ENCODE measurements around the gene SPATA20. TPM values are rescaled to one million over a fixed set of nuclear protein-coding genes. Genes with fewer than 3 reads are reported as not detected.

SPATA20 gene
- total RNA-seq, 1 donor from 2014 or later, result 463 TPM

DNA sequence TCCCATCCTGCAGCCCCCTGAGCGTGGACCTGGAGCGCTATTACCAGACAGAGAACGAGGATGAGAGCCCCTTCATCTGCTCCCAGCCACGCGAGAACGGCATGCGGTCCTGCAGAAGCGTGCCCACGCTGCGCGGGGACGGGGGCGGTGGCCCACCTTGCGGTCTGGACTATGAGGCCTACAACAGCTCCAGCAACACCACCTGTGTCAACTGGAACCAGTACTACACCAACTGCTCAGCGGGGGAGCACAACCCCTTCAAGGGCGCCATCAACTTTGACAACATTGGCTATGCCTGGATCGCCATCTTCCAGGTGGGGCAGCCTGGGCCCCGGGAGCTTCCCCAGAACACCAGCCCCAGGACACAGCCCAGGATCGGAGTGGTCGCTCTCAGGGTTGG, 25.6 kb downstream of the SPATA20 start:
- Histone ChIP-seq H3K27ac (no peak overlapping the region), H3K36me3 (no peaks in the 10 kb centered on the region), H3K4me1 (no peaks in the 10 kb centered on the region), H3K4me3 (no peak overlapping the region), H3K27me3 (no peaks in the 10 kb centered on the region), H3K9me3 (no peaks in the 10 kb centered on the region)
- DNase-seq (ENCODE audit: low spot score in 2 of 2), result no peak
- intact Hi-C loops (cut with DNase I), result no loop called here
- TF ChIP-seq CTCF (IDR thresholded peaks at IDR 0.05), result no peak

GRCh38 chr17:50573866-50574611, 27.1 kb downstream of the SPATA20 start:
- no peaks in the 10 kb centered on the region for H3K36me3 ChIP-seq
- H3K9me3 ChIP-seq, result no peaks in the 10 kb centered on the region
- TF ChIP-seq CTCF (IDR thresholded peaks at IDR 0.05), result no peak
- H3K4me3 ChIP-seq, result no peak overlapping the region
- no peaks in the 10 kb centered on the region for H3K27me3 ChIP-seq
- intact Hi-C loops (cut with DNase I), result no loop called here
- DNase-seq (ENCODE audit: low spot score in 2 of 2), result no peak
- no peaks in the 10 kb centered on the region for H3K4me1 ChIP-seq
- H3K27ac ChIP-seq, result no peak overlapping the region

DNA sequence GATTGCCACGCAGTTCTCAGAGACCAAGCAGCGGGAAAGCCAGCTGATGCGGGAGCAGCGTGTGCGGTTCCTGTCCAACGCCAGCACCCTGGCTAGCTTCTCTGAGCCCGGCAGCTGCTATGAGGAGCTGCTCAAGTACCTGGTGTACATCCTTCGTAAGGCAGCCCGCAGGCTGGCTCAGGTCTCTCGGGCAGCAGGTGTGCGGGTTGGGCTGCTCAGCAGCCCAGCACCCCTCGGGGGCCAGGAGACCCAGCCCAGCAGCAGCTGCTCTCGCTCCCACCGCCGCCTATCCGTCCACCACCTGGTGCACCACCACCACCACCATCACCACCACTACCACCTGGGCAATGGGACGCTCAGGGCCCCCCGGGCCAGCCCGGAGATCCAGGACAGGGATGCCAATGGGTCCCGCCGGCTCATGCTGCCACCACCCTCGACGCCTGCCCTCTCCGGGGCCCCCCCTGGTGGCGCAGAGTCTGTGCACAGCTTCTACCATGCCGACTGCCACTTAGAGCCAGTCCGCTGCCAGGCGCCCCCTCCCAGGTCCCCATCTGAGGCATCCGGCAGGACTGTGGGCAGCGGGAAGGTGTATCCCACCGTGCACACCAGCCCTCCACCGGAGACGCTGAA, 28.7 kb downstream of the SPATA20 start:
- Histone ChIP-seq H3K27me3 (peaks cover 4% of the 10 kb centered on the region), H3K27ac (no peak overlapping the region), H3K9me3 (no peaks in the 10 kb centered on the region), H3K4me3 (no peak overlapping the region), H3K36me3 (no peaks in the 10 kb centered on the region), H3K4me1 (no peaks in the 10 kb centered on the region)
- no peak for DNase-seq (ENCODE audit: low spot score in 2 of 2)
- TF ChIP-seq CTCF (IDR thresholded peaks at IDR 0.05), result no peak
- intact Hi-C loops (cut with DNase I), result no loop called here

DNA sequence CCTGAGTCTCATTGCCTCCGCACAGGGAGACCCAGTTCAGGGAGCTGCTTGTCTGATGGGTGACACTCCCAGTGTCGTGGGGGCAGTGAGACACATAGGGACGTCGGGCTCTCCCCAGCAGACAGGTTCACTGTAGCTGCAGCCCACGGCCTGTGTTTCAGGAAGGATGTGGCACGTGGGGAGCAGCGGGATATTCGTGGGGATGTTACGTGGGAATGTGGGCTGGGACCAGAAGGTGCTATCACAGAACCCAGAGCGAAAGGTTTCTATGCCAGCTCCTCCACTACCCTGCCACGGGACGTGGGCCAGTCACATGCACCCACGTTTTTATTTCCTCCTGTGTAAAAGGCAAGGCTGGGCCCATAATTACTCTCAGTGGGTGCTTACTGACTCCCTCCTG, 29.9 kb downstream of the SPATA20 start:
- no peak for TF ChIP-seq CTCF (IDR thresholded peaks at IDR 0.05)
- intact Hi-C loops (cut with DNase I), result no loop called here
- H3K4me1 ChIP-seq, result no peaks in the 10 kb centered on the region
- H3K9me3 ChIP-seq, result no peaks in the 10 kb centered on the region
- H3K36me3 ChIP-seq, result no peaks in the 10 kb centered on the region
- no peak overlapping the region for H3K27ac ChIP-seq
- no peak for DNase-seq (ENCODE audit: low spot score in 2 of 2)
- peaks cover 4% of the 10 kb centered on the region for H3K27me3 ChIP-seq
- H3K4me3 ChIP-seq, result no peak overlapping the region

DNA sequence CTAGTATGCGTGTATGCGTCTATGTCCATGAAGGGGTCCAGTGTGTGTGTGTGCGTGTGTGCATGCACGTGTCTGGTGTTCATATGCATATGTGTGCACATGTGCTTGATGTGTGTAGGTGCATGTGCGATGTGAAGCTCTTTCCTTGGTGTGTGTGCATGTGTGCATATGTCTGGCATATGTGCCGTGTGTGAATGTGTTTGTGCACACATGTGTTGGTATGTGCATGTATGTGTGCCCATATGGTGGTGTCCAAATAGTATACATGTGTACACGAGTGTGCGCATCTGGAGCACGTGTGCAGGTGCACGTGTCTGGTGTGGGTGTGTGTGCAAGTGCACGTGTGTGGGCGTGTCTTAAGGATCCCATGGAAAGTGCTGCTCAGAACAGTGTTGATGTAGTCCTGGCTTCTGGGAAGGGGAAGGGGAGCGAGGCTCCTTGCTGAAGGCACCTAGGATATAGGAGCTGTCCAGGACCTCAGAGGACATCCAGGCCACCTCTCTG, 30.5 kb downstream of the SPATA20 start:
- no peak overlapping the region for H3K27ac ChIP-seq
- H3K4me3 ChIP-seq, result no peak overlapping the region
- DNase-seq (ENCODE audit: low spot score in 2 of 2), result no peak
- H3K36me3 ChIP-seq, result no peaks in the 10 kb centered on the region
- no peaks in the 10 kb centered on the region for H3K9me3 ChIP-seq
- H3K4me1 ChIP-seq, result no peaks in the 10 kb centered on the region
- no peak for TF ChIP-seq CTCF (IDR thresholded peaks at IDR 0.05)
- intact Hi-C loops (cut with DNase I), result no loop called here
- H3K27me3 ChIP-seq, result peaks cover 4% of the 10 kb centered on the region
